Hematopoietic multipotent progenitor cell treated with erythropoietin and hydrocortisone succinate and interleukin-3 and kit ligand, for 4 days (in vitro differentiated cells): ENCODE measurements around the gene COMT.

Experiments used
- DNase-seq: peaks from one replicate; pipeline ENCODE4 v3.0.0-alpha.2; 2015

The COMT gene

GRCh38 chr22:19971276-19972124 lies 29.9 kb downstream of the COMT start:
- peak; percentile 41 for DNase-seq

GRCh38 chr22:19972251-19972650 lies 30.7 kb downstream of the COMT start:
- no peak for DNase-seq

GRCh38 chr22:19972652-19973550 lies 31.3 kb downstream of the COMT start:
- no peak for DNase-seq

GRCh38 chr22:19973551-19974267 lies 32.1 kb downstream of the COMT start:
- no peak for DNase-seq

- DNase-seq, result peak; percentile 90
Observed at GRCh38 chr22:19974268-19974861, 32.8 kb downstream of the COMT start.

GRCh38 chr22:19974935-19975706 lies 33.5 kb downstream of the COMT start:
- peak; percentile 57 for DNase-seq

- no peak for DNase-seq
Observed at GRCh38 chr22:19975707-19976035, 34.1 kb downstream of the COMT start.

- DNase-seq, result no peak
Observed at GRCh38 chr22:19976671-19977070, 35.1 kb downstream of the COMT start.

- DNase-seq, result no peak
Observed at GRCh38 chr22:19977296-19978243, 36.0 kb downstream of the COMT start.

- DNase-seq, result no peak
Observed at GRCh38 chr22:19978748-19979147, 37.2 kb downstream of the COMT start.

GRCh38 chr22:19979712-19980493 lies 38.3 kb downstream of the COMT start:
- DNase-seq, result no peak

- DNase-seq, result no peak
Observed at GRCh38 chr22:19980766-19981165, 39.2 kb downstream of the COMT start.

GRCh38 chr22:19981171-19981960 lies 39.8 kb downstream of the COMT start:
- DNase-seq, result no peak

GRCh38 chr22:19981961-19982920 lies 40.7 kb downstream of the COMT start:
- DNase-seq, result no peak

- no peak for DNase-seq
Observed at GRCh38 chr22:19982991-19983578, 41.5 kb downstream of the COMT start.

- DNase-seq, result no peak
Observed at GRCh38 chr22:19983741-19984140, 42.2 kb downstream of the COMT start.

GRCh38 chr22:19984201-19984753 lies 42.7 kb downstream of the COMT start:
- no peak for DNase-seq
